Neural progenitor cell (in vitro differentiated cells): ENCODE data around the gene SEC24A. TPM values are rescaled to one million over a fixed set of nuclear protein-coding genes. Genes with fewer than 3 reads are reported as not detected.

Source experiments
- DNase-seq: peaks from one replicate; pipeline ENCODE4 v3.0.0-alpha.2; 2016; ENCODE audit warnings: low spot score
- H2AFZ ChIP-seq: fragments of 200-600 bp; sonication (generic); replicated peaks from 2 replicates; pipeline ENCODE4 v1.6.1; 2016; ENCODE audit warnings: antibody characterized with exemption
- H3F3A ChIP-seq: fragments of 200-600 bp; sonication (generic); 2 replicates; pipeline ENCODE4 v1.6.1; 2016; ENCODE audit warnings: antibody characterized with exemption, low read depth
- H3K27ac ChIP-seq: fragments of 200-600 bp; sonication (generic); 2 replicates; pipeline ENCODE4 v1.5.1; 2016; ENCODE audit warnings: mild to moderate bottlenecking
- H3K27me3 ChIP-seq: fragments of 200-600 bp; sonication (generic); 2 replicates; pipeline ENCODE4 v1.6.1; 2016; ENCODE audit warnings: mild to moderate bottlenecking, moderate library complexity
- H3K36me3 ChIP-seq: fragments of 200-600 bp; sonication (generic); 2 replicates; pipeline ENCODE4 v1.5.1; 2016
- H3K4me1 ChIP-seq: fragments of 200-600 bp; sonication (generic); 2 replicates; pipeline ENCODE4 v1.6.1; 2016; ENCODE audit warnings: mixed run types
- H3K4me2 ChIP-seq: fragments of 200-600 bp; sonication (generic); 2 replicates; pipeline ENCODE4 v1.6.1; 2016
- H3K4me3 ChIP-seq: fragments of 200-600 bp; sonication (generic); 2 replicates; pipeline ENCODE4 v1.5.1; 2016
- H3K79me2 ChIP-seq: fragments of 200-600 bp; sonication (generic); 2 replicates; pipeline ENCODE4 v1.6.1; 2016; ENCODE audit warnings: low read depth
- H3K9ac ChIP-seq: fragments of 200-600 bp; sonication (generic); 2 replicates; pipeline ENCODE4 v1.6.1; 2016
- H3K9me3 ChIP-seq: fragments of 200-600 bp; sonication (generic); 2 replicates; pipeline ENCODE4 v1.5.1; 2016; ENCODE audit warnings: low read depth
- H4K20me1 ChIP-seq: fragments of 200-600 bp; sonication (generic); 2 replicates; pipeline ENCODE4 v1.6.1; 2016; ENCODE audit warnings: low read depth
- H3K27ac Mint-ChIP-seq: 3 replicates; pipeline ENCODE4 v1.8.0; 2021; ENCODE audit warnings: mixed read lengths
- H3K27me3 Mint-ChIP-seq: 2 replicates; pipeline ENCODE4 v1.8.0; 2022; ENCODE audit warnings: low read depth, mild to moderate bottlenecking, inconsistent platforms, moderate library complexity, mixed read lengths; ENCODE audit not compliant: insufficient read depth
- H3K36me3 Mint-ChIP-seq: 3 replicates; pipeline ENCODE4 v1.8.0; 2021; ENCODE audit warnings: mixed read lengths
- H3K4me1 Mint-ChIP-seq: 3 replicates; pipeline ENCODE4 v1.8.0; 2021; ENCODE audit warnings: mixed read lengths
- H3K4me3 Mint-ChIP-seq: 3 replicates; pipeline ENCODE4 v1.8.0; 2021; ENCODE audit warnings: mild to moderate bottlenecking, moderate library complexity, mixed read lengths
- H3K9me3 Mint-ChIP-seq: 3 replicates; pipeline ENCODE4 v1.8.0; 2020; ENCODE audit warnings: mixed read lengths
- EZH2 ChIP-seq: fragments of 200-600 bp; sonication (generic); IDR thresholded peaks from 2 replicates; pipeline ENCODE4 v1.6.1; 2017; ENCODE audit warnings: antibody characterized with exemption, mild to moderate bottlenecking, moderate library complexity
- EZH2phosphoT487 ChIP-seq: fragments of 200-600 bp; sonication (generic); IDR thresholded peaks from 2 replicates; pipeline ENCODE4 v1.6.1; 2017; ENCODE audit warnings: antibody characterized with exemption
- total RNA-seq: library from RNA; depleted of rRNA; stranded (reverse); fragments of >200 nt; gene quantifications from 2 replicates; pipeline ENCODE4 v1.2.3, GENCODE V29; 2015; ENCODE audit warnings: low replicate concordance
- TF ChIP-seq, protein P1 (sequence below): fragments of 200-600 bp; sonication (generic); IDR thresholded peaks from 2 replicates; pipeline ENCODE4 v1.5.1; 2017; ENCODE audit warnings: antibody characterized with exemption, mild to moderate bottlenecking

The SEC24A gene
- total RNA-seq, 1 donor from 2014 or later = 14.3 TPM

DNA sequence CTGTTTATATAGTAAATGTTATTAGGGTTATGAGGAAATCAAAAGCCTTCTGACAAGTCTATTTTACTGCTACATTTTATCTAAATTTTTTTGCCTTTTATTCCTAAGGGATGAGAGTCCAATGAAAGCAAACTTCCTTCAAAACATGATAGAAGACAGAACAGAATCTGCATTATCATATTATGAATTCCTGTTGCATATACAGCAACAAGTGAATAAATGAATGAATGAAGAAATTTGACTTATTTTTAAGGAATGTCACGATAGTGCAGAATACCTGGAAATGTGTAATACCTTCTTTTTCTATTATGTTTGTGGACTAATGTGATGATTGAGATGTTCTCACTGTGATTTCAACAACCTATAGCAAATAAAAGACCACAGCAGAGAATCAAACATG, 76.3 kb downstream of the SEC24A start:
- Histone ChIP-seq H3K27ac (no peak overlapping the region), H3K4me3 (no peak overlapping the region), H3K27me3 (no peaks in the 10 kb centered on the region), H2AFZ (no peak overlapping the region), H3K9me3 (no peaks in the 10 kb centered on the region), H3K4me1 (no peaks in the 10 kb centered on the region), H3K79me2 (no peaks in the 10 kb centered on the region), H3K9ac (no peak overlapping the region), H3K4me2 (no peak overlapping the region), H4K20me1 (no peaks in the 10 kb centered on the region), H3K36me3 (no peaks in the 10 kb centered on the region), H3F3A (peaks cover 19% of the 10 kb centered on the region)
- DNase-seq = no peak
- H3K9me3 Mint-ChIP-seq = no peaks in the 10 kb centered on the region
- peaks cover 5% of the 10 kb centered on the region for H3K36me3 Mint-ChIP-seq
- no peaks in the 10 kb centered on the region for H3K4me1 Mint-ChIP-seq
- no peak overlapping the region for H3K4me3 Mint-ChIP-seq
- TF ChIP-seq EZH2 = no peak
- TF ChIP-seq, protein P1, sequence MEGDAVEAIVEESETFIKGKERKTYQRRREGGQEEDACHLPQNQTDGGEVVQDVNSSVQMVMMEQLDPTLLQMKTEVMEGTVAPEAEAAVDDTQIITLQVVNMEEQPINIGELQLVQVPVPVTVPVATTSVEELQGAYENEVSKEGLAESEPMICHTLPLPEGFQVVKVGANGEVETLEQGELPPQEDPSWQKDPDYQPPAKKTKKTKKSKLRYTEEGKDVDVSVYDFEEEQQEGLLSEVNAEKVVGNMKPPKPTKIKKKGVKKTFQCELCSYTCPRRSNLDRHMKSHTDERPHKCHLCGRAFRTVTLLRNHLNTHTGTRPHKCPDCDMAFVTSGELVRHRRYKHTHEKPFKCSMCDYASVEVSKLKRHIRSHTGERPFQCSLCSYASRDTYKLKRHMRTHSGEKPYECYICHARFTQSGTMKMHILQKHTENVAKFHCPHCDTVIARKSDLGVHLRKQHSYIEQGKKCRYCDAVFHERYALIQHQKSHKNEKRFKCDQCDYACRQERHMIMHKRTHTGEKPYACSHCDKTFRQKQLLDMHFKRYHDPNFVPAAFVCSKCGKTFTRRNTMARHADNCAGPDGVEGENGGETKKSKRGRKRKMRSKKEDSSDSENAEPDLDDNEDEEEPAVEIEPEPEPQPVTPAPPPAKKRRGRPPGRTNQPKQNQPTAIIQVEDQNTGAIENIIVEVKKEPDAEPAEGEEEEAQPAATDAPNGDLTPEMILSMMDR = no peak
- no peak for TF ChIP-seq EZH2phosphoT487
- no peak overlapping the region for H3K27ac Mint-ChIP-seq
- H3K27me3 Mint-ChIP-seq = no peaks in the 10 kb centered on the region

DNA sequence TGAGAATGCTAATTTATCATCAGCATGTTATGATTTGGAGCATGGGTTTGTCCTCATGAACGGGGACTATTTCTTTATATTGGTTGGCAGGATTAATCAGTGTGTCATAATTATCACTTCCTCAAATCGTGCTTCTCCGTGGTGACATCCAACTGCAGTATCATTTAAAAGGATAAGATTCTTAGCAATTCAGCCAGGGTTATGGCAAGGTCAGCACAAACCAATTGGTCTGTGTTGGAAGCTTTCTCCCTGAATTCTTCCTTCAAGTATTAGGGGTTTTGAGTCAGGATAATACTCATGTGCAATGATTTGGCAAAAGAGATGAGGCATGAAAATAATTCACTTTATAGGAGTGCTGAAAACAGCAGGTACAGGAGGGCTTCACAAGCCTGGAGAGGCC, 84.2 kb downstream of the SEC24A start:
- no peaks in the 10 kb centered on the region for H3K9me3 Mint-ChIP-seq
- Histone ChIP-seq H2AFZ (no peak overlapping the region), H3K79me2 (no peaks in the 10 kb centered on the region), H3K27ac (no peak overlapping the region), H3K4me1 (no peaks in the 10 kb centered on the region), H3K36me3 (no peaks in the 10 kb centered on the region), H4K20me1 (no peaks in the 10 kb centered on the region), H3K4me2 (no peak overlapping the region), H3K9ac (no peak overlapping the region), H3F3A (peaks cover 8% of the 10 kb centered on the region), H3K27me3 (no peaks in the 10 kb centered on the region), H3K9me3 (no peaks in the 10 kb centered on the region), H3K4me3 (no peak overlapping the region)
- no peaks in the 10 kb centered on the region for H3K4me1 Mint-ChIP-seq
- no peaks in the 10 kb centered on the region for H3K36me3 Mint-ChIP-seq
- TF ChIP-seq EZH2phosphoT487 (no peak), EZH2 (no peak)
- TF ChIP-seq, protein P1 = no peak
- H3K4me3 Mint-ChIP-seq = no peak overlapping the region
- H3K27ac Mint-ChIP-seq = no peak overlapping the region
- H3K27me3 Mint-ChIP-seq = no peaks in the 10 kb centered on the region
- DNase-seq = no peak

DNA sequence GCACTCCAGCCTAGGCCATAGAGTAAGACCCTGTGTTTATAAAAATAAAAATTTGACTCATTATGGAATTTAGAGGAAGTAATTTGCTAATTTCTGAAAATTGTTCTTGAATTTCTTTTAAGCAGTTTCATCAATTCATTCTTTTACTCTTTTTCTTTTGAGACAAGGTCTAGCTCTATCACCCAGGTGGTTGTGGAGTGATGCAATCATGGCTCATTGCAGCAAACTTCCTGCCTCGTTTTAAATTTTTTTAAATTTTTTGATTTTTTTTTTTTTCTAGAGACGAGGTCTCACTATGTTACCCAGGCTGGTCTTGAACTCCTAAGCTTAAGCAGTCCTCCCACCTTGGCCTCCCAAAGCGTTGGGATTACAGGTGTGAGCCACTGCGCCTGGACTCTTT, 86.7 kb downstream of the SEC24A start:
- Mint-ChIP-seq H3K27me3 (no peaks in the 10 kb centered on the region), H3K27ac (no peak overlapping the region), H3K9me3 (no peaks in the 10 kb centered on the region), H3K4me1 (peaks cover 14% of the 10 kb centered on the region), H3K4me3 (no peak overlapping the region), H3K36me3 (no peaks in the 10 kb centered on the region)
- no peak for DNase-seq
- no peaks in the 10 kb centered on the region for H3K9me3 ChIP-seq
- H3K4me3 ChIP-seq = no peak overlapping the region
- H4K20me1 ChIP-seq = peaks cover 17% of the 10 kb centered on the region
- H3K4me2 ChIP-seq = no peak overlapping the region
- H3K27ac ChIP-seq = no peak overlapping the region
- H3K4me1 ChIP-seq = peaks cover 7% of the 10 kb centered on the region
- no peak for TF ChIP-seq EZH2phosphoT487
- TF ChIP-seq, protein P1 = no peak
- no peak for TF ChIP-seq EZH2
- no peak overlapping the region for H2AFZ ChIP-seq
- peaks cover 20% of the 10 kb centered on the region for H3F3A ChIP-seq
- peaks cover 16% of the 10 kb centered on the region for H3K79me2 ChIP-seq
- no peaks in the 10 kb centered on the region for H3K36me3 ChIP-seq
- H3K9ac ChIP-seq = no peak overlapping the region
- H3K27me3 ChIP-seq = no peaks in the 10 kb centered on the region
